Thoracic aorta (tissue), 2 donors: ENCODE results near the gene BTAF1. TPM values are rescaled to one million over a fixed set of nuclear protein-coding genes. Genes with fewer than 3 reads are reported as not detected.

Source experiments
- ATAC-seq: fragments of 150-250 bp; one replicate; pipeline ENCODE4 v1.8.0; 2017; ENCODE audit warnings: low read depth; ENCODE audit not compliant: insufficient number of reproducible peaks, low FRiP score
- DNase-seq: peaks from one replicate; pipeline ENCODE4 v3.0.0-alpha.2; 2020; ENCODE audit warnings: low spot score
- H3K27ac ChIP-seq, 2 donors: fragments of 200-600 bp; sonication (generic); 1 replicate in 1 of 2; 2 replicates in 1 of 2; pipeline ENCODE4 v1.5.1; 2016; ENCODE audit warnings: mild to moderate bottlenecking in 2 of 2, moderate library complexity in 2 of 2
- H3K27me3 ChIP-seq: fragments of 200-600 bp; sonication (generic); replicated peaks from 2 replicates; pipeline ENCODE4 v1.6.0; 2016; ENCODE audit warnings: mild to moderate bottlenecking; ENCODE audit not compliant: insufficient read depth
- H3K36me3 ChIP-seq: fragments of 200-600 bp; sonication (generic); one replicate; pipeline ENCODE4 v1.5.1; 2016
- H3K4me1 ChIP-seq, 2 donors: fragments of 200-600 bp; sonication (generic); 1 replicate in 1 of 2; 2 replicates in 1 of 2; pipeline versions ENCODE4 v1.5.1 to v1.6.0; 2016; ENCODE audit warnings: low read depth in 2 of 2, mild to moderate bottlenecking in 1 of 2; ENCODE audit not compliant: control insufficient read depth in 1 of 2
- H3K4me3 ChIP-seq: fragments of 200-600 bp; sonication (generic); 2 replicates; pipeline ENCODE4 v1.5.1; 2016; ENCODE audit warnings: mild to moderate bottlenecking
- H3K9me3 ChIP-seq: fragments of 200-600 bp; sonication (generic); 2 replicates; pipeline ENCODE4 v1.5.1; 2016
- CTCF ChIP-seq: fragments of 200-600 bp; sonication (generic); IDR thresholded peaks from one replicate; pipeline ENCODE4 v1.5.1; 2019; ENCODE audit warnings: antibody characterized with exemption
- total RNA-seq, 2 donors: library from RNA; depleted of rRNA; stranded (reverse); fragments of >200 nt; gene quantifications; one replicate each; pipeline versions ENCODE4 v1.1.0 to v1.2.3, GENCODE V29; 2016

BTAF1 gene
- total RNA-seq, 2 donors from 2014 or later: 55.4 to 72.2 TPM

GRCh38 chr10:92074126-92074887 lies 150.7 kb downstream of the BTAF1 start:
- peak; percentile 10 for TF ChIP-seq CTCF
- Histone ChIP-seq H3K9me3 (no peaks in the 10 kb centered on the region), H3K27ac (no peak overlapping the region), H3K4me1 (no peaks in the 10 kb centered on the region), H3K27me3 (no peaks in the 10 kb centered on the region), H3K36me3 (peaks cover 4% of the 10 kb centered on the region), H3K4me3 (no peak overlapping the region)
- DNase-seq (no peak), ATAC-seq (no peak)

GRCh38 chr10:92075829-92076228 lies 152.3 kb downstream of the BTAF1 start:
- DNase-seq: no peak
- TF ChIP-seq CTCF: no peak
- H3K27ac ChIP-seq: no peak overlapping the region
- H3K4me3 ChIP-seq: no peak overlapping the region
- no peaks in the 10 kb centered on the region for H3K27me3 ChIP-seq
- no peaks in the 10 kb centered on the region for H3K4me1 ChIP-seq
- H3K9me3 ChIP-seq: no peaks in the 10 kb centered on the region
- ATAC-seq: no peak
- H3K36me3 ChIP-seq: peaks cover 4% of the 10 kb centered on the region

GRCh38 chr10:92076722-92077121 lies 153.2 kb downstream of the BTAF1 start:
- Histone ChIP-seq H3K27ac (no peak overlapping the region), H3K4me3 (no peak overlapping the region), H3K4me1 (no peaks in the 10 kb centered on the region), H3K9me3 (no peaks in the 10 kb centered on the region), H3K27me3 (no peaks in the 10 kb centered on the region), H3K36me3 (peaks cover 4% of the 10 kb centered on the region)
- no peak for TF ChIP-seq CTCF
- no peak for ATAC-seq
- no peak for DNase-seq

GRCh38 chr10:92079003-92079402 lies 155.4 kb downstream of the BTAF1 start:
- no peak for TF ChIP-seq CTCF
- peaks cover 4% of the 10 kb centered on the region for H3K36me3 ChIP-seq
- no peak for ATAC-seq

More at GRCh38 chr10:92079003-92079402, 155.4 kb downstream of the BTAF1 start:
- no peaks in the 10 kb centered on the region for H3K27me3 ChIP-seq
- peaks cover 0 to 13% of the 10 kb centered on the region in 2 donors for H3K4me1 ChIP-seq
- H3K27ac ChIP-seq: no peak overlapping the region
- no peak for DNase-seq
- H3K4me3 ChIP-seq: no peak overlapping the region
- no peaks in the 10 kb centered on the region for H3K9me3 ChIP-seq

Other genes with a start within 250 kb of the BTAF1 start
- 10 to 100 TPM; 45.1 to 73.1 TPM for gene TNKS2, start 125.3 kb upstream of the BTAF1 start, total RNA-seq
- 1 to 10 TPM in 1 of 2 donors, under 1 TPM in 1; 0.81 to 2.0 TPM for gene FGFBP3, start 14.3 kb upstream of the BTAF1 start, total RNA-seq